GM21619 (cell line): ENCODE measurements around the gene SRGAP3.

ENCODE experiments used
- ATAC-seq: cut with Tn5 transposase; IDR thresholded peaks from one replicate; pipeline ENCODE4 v1.9.1; 2021; ENCODE audit not compliant: unreplicated experiment

The SRGAP3 gene

GRCh38 chr3:8945890-8946600 lies 303.4 kb downstream of the SRGAP3 start:
- ATAC-seq = no peak

GRCh38 chr3:8942746-8943488 lies 306.5 kb downstream of the SRGAP3 start:
- no peak for ATAC-seq

DNA sequence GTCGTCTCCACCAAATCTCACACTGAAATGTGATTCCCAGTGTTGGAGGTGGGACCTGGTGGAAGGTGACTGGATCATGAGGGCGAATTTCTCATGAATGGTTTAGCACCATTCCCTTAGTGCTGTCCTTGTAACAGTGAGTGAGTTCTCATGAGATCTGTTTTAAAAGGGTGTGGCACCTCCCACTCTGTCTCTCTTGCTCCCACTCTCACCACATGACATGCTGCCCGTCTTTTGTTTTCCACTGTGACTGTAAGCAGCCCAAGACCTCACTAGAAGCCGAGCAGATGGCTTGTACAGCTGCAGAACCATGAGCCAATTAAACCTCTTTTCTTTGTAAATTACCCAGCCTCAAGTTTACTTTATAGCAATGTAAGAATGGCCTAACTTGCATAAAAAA lies 307.3 kb downstream of the SRGAP3 start:
- ATAC-seq = no peak

GRCh38 chr3:8938021-8938420 lies 311.4 kb downstream of the SRGAP3 start:
- ATAC-seq = no peak

GRCh38 chr3:8937064-8938020 lies 312.1 kb downstream of the SRGAP3 start:
- no peak for ATAC-seq

GRCh38 chr3:8932507-8932906 lies 316.9 kb downstream of the SRGAP3 start:
- no peak for ATAC-seq

DNA sequence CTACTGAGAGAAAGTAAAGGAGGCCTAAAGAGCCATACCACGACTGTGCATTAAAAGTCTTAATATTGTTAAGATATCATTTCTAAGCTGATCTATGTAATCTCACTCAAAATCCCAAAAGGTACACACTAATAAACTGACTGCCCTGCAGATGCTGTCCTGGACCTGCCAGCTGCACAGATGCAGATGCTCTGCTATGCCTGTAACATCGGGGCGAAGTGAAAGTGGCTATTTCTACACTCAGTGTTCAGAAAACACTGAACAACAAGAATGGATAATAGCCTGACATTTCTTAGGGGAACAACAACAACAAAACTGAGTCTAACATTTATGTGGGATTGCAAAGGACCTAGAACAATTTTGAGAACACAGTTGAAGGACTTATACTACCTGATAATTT lies 318.1 kb downstream of the SRGAP3 start:
- ATAC-seq = no peak
